ENCODE measurements around the gene CUBN.

Gene CUBN

GRCh38 chr10:16989826-16990293, 139.8 kb downstream of the CUBN start:
- Mint-ChIP-seq H3K27me3 (peaks cover 6 to 8% of the 10 kb centered on the region in 2 donors), H3K27ac (no peak overlapping the region), H3K4me1 (no peaks in the 10 kb centered on the region), H3K36me3 (peaks cover 4% of the 10 kb centered on the region in 2 donors), H3K4me3 (no peak overlapping the region), H3K9me3 (no peaks in the 10 kb centered on the region)
- ATAC-seq (replicated peaks) = no peak
- DNase-seq = no peak

- DNase-seq = no peak
- Mint-ChIP-seq H3K4me1 (no peaks in the 10 kb centered on the region), H3K27me3 (no peaks in the 10 kb centered on the region), H3K9me3 (no peaks in the 10 kb centered on the region), H3K4me3 (no peak overlapping the region), H3K36me3 (peaks cover 4% of the 10 kb centered on the region in 2 donors), H3K27ac (no peak overlapping the region)
- no peak for ATAC-seq (replicated peaks)
These were observed 140.7 kb downstream of the CUBN start for GRCh38 chr10:16988900-16989299.

- Mint-ChIP-seq H3K36me3 (peaks cover 4 to 7% of the 10 kb centered on the region in 2 donors), H3K27me3 (no peaks in the 10 kb centered on the region), H3K9me3 (no peaks in the 10 kb centered on the region), H3K4me3 (no peak overlapping the region), H3K27ac (no peak overlapping the region), H3K4me1 (no peaks in the 10 kb centered on the region)
- ATAC-seq (replicated peaks) (no peak), DNase-seq (no peak)
These were observed 141.5 kb downstream of the CUBN start for GRCh38 chr10:16987976-16988610.

GRCh38 chr10:16987206-16987621, 142.4 kb downstream of the CUBN start:
- ATAC-seq (replicated peaks) (no peak), DNase-seq (no peak)
- Mint-ChIP-seq H3K4me3 (no peak overlapping the region), H3K27me3 (no peaks in the 10 kb centered on the region), H3K27ac (no peak overlapping the region), H3K4me1 (no peaks in the 10 kb centered on the region), H3K9me3 (no peaks in the 10 kb centered on the region), H3K36me3 (peaks cover 4 to 8% of the 10 kb centered on the region in 2 donors)

GRCh38 chr10:16986406-16987205, 143.0 kb downstream of the CUBN start:
- DNase-seq = no peak

GRCh38 chr10:16986082-16986405, 143.6 kb downstream of the CUBN start:
- no peak for ATAC-seq (replicated peaks)
- Mint-ChIP-seq H3K36me3 (peaks cover 4 to 11% of the 10 kb centered on the region in 2 donors), H3K27ac (no peak overlapping the region), H3K9me3 (no peaks in the 10 kb centered on the region), H3K27me3 (no peaks in the 10 kb centered on the region), H3K4me1 (no peaks in the 10 kb centered on the region), H3K4me3 (no peak overlapping the region)
- no peak for DNase-seq

More at GRCh38 chr10:16986406-16987205, 143.0 kb downstream of the CUBN start:
- Mint-ChIP-seq H3K4me3 (no peak overlapping the region), H3K4me1 (no peaks in the 10 kb centered on the region), H3K36me3 (peaks cover 5 to 8% of the 10 kb centered on the region in 2 donors), H3K27me3 (no peaks in the 10 kb centered on the region), H3K27ac (no peak overlapping the region), H3K9me3 (no peaks in the 10 kb centered on the region)
- no peak for ATAC-seq (replicated peaks)

- Mint-ChIP-seq H3K4me1 (no peaks in the 10 kb centered on the region), H3K36me3 (peaks cover 2 to 11% of the 10 kb centered on the region in 2 donors), H3K27ac (no peak overlapping the region), H3K4me3 (no peak overlapping the region), H3K27me3 (no peaks in the 10 kb centered on the region), H3K9me3 (no peaks in the 10 kb centered on the region)
- no peak for DNase-seq
- ATAC-seq (replicated peaks) = no peak
These were observed 145.4 kb downstream of the CUBN start for GRCh38 chr10:16984242-16984641.

GRCh38 chr10:16976803-16977202, 152.8 kb downstream of the CUBN start:
- Mint-ChIP-seq H3K27ac (no peak overlapping the region), H3K36me3 (peaks cover 7 to 20% of the 10 kb centered on the region in 2 donors), H3K27me3 (no peaks in the 10 kb centered on the region), H3K9me3 (no peaks in the 10 kb centered on the region), H3K4me1 (peaks cover 0 to 1% of the 10 kb centered on the region in 2 donors), H3K4me3 (no peak overlapping the region)
- no peak for DNase-seq
- peak; percentile 25 to 34 for ATAC-seq (replicated peaks)

- H3K36me3 Mint-ChIP-seq = peaks cover 5 to 15% of the 10 kb centered on the region in 2 donors
- H3K4me3 Mint-ChIP-seq = no peak overlapping the region
- no peak overlapping the region for H3K27ac Mint-ChIP-seq
- peaks cover 0 to 1% of the 10 kb centered on the region in 2 donors for H3K4me1 Mint-ChIP-seq
- H3K9me3 Mint-ChIP-seq = no peaks in the 10 kb centered on the region
- DNase-seq (no peak), ATAC-seq (replicated peaks) (no peak)
- H3K27me3 Mint-ChIP-seq = no peaks in the 10 kb centered on the region
These were observed 154.4 kb downstream of the CUBN start for GRCh38 chr10:16975188-16975587.

GRCh38 chr10:16968416-16969041, 161.1 kb downstream of the CUBN start:
- Mint-ChIP-seq H3K4me1 (no peaks in the 10 kb centered on the region), H3K9me3 (no peaks in the 10 kb centered on the region), H3K27ac (no peak overlapping the region), H3K27me3 (peaks cover 0 to 6% of the 10 kb centered on the region in 2 donors), H3K4me3 (no peak overlapping the region), H3K36me3 (no peaks in the 10 kb centered on the region)
- no peak for DNase-seq
- ATAC-seq (replicated peaks) = no peak

GRCh38 chr10:16967866-16968415, 161.7 kb downstream of the CUBN start:
- Mint-ChIP-seq H3K4me3 (no peak overlapping the region), H3K4me1 (no peaks in the 10 kb centered on the region), H3K9me3 (no peaks in the 10 kb centered on the region), H3K27ac (no peak overlapping the region), H3K36me3 (no peaks in the 10 kb centered on the region), H3K27me3 (peaks cover 0 to 6% of the 10 kb centered on the region in 2 donors)
- DNase-seq = no peak
- no peak for ATAC-seq (replicated peaks)

- DNase-seq (no peak), ATAC-seq (replicated peaks) (no peak)
- H3K9me3 Mint-ChIP-seq = no peaks in the 10 kb centered on the region
- no peaks in the 10 kb centered on the region for H3K4me1 Mint-ChIP-seq
- no peaks in the 10 kb centered on the region for H3K36me3 Mint-ChIP-seq
- H3K4me3 Mint-ChIP-seq = no peak overlapping the region
- peaks cover 0 to 6% of the 10 kb centered on the region in 2 donors for H3K27me3 Mint-ChIP-seq
- H3K27ac Mint-ChIP-seq = no peak overlapping the region
These were observed 162.4 kb downstream of the CUBN start for GRCh38 chr10:16966991-16967865.

GRCh38 chr10:16965740-16966447, 163.7 kb downstream of the CUBN start:
- H3K36me3 Mint-ChIP-seq = no peaks in the 10 kb centered on the region
- no peak overlapping the region for H3K27ac Mint-ChIP-seq
- no peak for DNase-seq
- ATAC-seq (replicated peaks) = no peak
- no peaks in the 10 kb centered on the region for H3K4me1 Mint-ChIP-seq
- no peaks in the 10 kb centered on the region for H3K9me3 Mint-ChIP-seq
- H3K4me3 Mint-ChIP-seq = no peak overlapping the region
- peaks cover 0 to 6% of the 10 kb centered on the region in 2 donors for H3K27me3 Mint-ChIP-seq
